GM21576 (cell line): ENCODE data around the gene MAP3K4.

Experiments
- ATAC-seq: cut with Tn5 transposase; IDR thresholded peaks from one replicate; pipeline ENCODE4 v1.9.1; 2021; ENCODE audit warnings: mild to moderate bottlenecking, moderate library complexity; ENCODE audit not compliant: unreplicated experiment

MAP3K4 gene

GRCh38 chr6:160991406-160992060 lies at the start of gene MAP3K4:
MAP3K4 (plus strand) TSS chr6:160991769; CDS start chr6:160991932, 163 bp downstream.
- ATAC-seq, result peak; percentile 66

DNA sequence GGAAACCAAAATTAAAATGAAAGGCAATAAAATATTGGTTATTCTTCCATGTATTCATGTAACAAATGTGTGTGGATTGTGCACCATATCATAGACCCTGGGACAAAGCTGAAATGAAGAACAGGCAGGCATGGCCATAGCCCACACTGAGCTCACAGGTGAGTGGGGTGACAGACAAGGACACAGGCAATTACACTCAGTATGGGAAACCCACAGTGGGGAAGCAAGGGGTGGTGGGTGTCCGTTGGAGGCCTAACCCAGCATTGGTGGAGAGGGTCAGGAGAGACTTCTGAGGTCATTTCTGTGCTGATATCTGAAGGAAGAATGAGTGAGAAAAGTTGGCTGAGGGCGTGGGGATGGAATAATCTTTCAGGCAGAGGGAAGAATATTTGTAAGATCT lies 47.6 kb upstream of the MAP3K4 start:
- no peak for ATAC-seq

DNA sequence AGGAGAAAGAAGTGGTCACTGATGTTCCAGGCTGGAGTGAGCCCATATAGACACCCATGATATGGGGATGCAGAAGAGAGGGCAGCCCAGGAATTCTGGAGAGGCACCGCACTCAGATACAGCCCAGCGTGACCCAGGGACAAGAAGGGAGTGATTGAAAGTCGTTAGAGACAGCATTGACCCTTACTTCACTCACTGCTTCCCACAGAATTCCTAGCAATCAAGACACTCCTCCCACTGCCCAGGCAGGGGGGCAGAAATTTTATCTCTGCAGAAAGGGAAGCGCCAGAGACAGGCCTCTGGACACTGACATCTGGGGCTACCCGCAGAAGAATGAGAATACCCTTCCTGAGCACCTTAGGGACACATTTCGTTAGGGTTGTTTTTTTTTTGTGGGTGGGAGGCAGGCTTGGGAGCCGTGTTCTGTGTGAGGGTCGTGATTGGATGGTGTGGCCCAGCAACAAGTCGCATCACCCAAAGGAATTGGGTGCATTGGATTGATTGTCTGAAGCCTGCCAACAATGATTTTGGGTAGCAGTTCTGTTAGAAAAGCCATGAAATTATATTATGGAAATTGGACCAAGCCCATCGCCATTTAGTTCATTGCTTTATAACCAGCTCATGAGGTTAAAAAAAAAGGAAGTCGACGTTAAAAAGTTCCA lies 45.9 kb upstream of the MAP3K4 start:
- no peak for ATAC-seq

DNA sequence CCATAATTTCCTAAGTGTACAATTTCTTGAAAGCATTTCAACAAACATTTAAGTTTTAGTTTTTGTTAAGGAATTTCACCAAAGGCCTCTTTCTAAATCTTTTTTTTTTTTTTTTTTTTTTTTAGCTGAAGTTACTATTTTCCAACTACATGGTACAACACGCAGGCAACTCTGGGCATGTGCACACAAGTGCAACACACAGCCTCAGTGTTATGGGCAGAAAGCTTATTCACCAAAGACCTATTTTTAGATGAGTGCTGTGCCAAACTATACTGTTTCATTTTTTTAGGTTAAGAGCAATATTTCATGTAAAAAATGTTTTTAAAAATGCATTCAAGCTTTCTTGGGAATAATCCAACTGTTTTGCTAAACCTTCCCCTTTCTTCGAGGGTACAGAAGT lies 42.0 kb upstream of the MAP3K4 start:
- ATAC-seq, result no peak

- no peak for ATAC-seq
Observed at GRCh38 chr6:160950507-160950906, 41.1 kb upstream of the MAP3K4 start.

GRCh38 chr6:160951187-160952030 lies 40.2 kb upstream of the MAP3K4 start:
- no peak for ATAC-seq

GRCh38 chr6:160952633-160953281 lies 38.8 kb upstream of the MAP3K4 start:
- no peak for ATAC-seq

- ATAC-seq, result no peak
Observed at GRCh38 chr6:160955508-160956295, 35.9 kb upstream of the MAP3K4 start.

- ATAC-seq, result no peak
Observed at GRCh38 chr6:160956300-160957035, 35.1 kb upstream of the MAP3K4 start.

DNA sequence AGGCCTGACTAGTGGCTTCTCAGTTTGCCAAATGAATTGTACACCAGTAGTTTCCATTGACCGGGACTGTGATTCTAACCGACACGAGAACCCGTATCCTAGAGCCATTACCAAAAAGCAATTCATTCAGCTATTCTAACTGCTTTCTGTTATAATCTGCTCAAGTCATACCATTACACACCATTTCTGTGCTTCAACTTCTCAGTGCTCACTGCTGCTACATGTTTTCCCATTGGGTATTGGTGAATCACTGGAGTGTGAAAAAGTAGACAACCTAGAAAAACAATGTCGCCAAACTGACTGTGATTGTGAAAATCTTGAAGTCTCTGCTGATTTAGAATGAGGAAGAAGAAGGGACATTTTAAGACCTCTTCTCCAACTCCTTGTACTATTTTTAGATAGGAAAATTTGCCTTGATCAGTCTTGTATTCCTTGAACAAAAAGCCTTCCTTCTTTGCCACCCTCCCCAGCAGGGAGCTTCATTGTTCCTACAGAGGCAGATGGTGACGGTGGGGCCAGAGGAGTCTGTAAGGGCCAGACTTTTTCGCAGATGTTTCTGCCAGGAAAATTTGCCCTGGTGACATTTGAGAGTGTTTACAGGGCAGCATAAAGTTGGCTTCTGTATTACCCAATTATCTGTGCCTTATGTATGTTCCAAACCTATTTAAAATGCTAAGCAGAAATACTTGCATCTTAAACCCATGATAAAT lies 31.7 kb upstream of the MAP3K4 start:
- no peak for ATAC-seq

GRCh38 chr6:160960839-160961238 lies 30.7 kb upstream of the MAP3K4 start:
- ATAC-seq, result no peak

GRCh38 chr6:160962835-160963623 lies 28.5 kb upstream of the MAP3K4 start:
- ATAC-seq, result no peak

DNA sequence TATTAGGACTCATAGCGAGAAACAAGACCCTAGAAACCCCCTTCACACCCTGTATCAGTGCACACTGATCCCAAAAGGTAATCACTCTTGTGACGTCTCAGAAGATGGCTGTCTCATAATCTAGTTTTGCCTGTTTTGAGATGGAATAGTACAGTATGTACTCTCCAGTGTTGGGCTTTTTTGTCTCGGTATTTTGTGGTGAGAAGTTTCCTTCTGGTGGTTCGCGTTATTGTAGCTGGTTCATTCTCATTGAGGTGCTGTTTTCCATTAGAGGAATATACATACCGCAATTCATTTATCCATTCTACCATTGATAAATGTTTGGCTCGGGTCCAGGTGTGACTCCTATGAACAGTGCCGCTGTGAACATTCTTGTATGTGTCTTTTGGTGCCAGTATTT lies 27.9 kb upstream of the MAP3K4 start:
- no peak for ATAC-seq

GRCh38 chr6:160965893-160966292 lies 25.7 kb upstream of the MAP3K4 start:
- no peak for ATAC-seq

- no peak for ATAC-seq
Observed at GRCh38 chr6:160966493-160967229, 24.9 kb upstream of the MAP3K4 start.

GRCh38 chr6:160967351-160967750 lies 24.2 kb upstream of the MAP3K4 start:
- no peak for ATAC-seq

GRCh38 chr6:160967833-160968232 lies 23.7 kb upstream of the MAP3K4 start:
- no peak for ATAC-seq

DNA sequence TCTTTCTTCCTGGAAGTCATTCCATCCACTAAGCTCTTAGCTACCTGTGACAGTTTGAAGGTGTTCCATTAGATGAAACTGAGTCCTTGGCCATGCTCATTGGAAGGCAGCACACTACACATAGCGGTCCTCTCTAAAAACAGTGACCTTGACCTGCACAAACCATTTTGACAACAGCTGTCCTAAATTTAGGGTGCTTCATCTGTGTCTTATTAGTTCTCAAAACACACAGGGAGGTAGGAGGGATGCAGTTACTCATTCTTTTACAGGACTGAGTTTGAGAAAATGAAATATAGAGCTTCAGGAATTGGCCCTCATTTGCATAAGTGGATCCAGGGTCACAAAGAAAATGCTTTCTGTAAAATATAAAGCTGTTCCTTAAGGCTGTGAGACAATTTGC lies 20.4 kb upstream of the MAP3K4 start:
- no peak for ATAC-seq
